HG03066 (cell line): ENCODE results near the gene OR52I1.

Experiments
- ATAC-seq: cut with Tn5 transposase; IDR thresholded peaks from one replicate; pipeline ENCODE4 v1.9.1; 2021; ENCODE audit warnings: low read depth; ENCODE audit not compliant: unreplicated experiment

The OR52I1 gene

DNA sequence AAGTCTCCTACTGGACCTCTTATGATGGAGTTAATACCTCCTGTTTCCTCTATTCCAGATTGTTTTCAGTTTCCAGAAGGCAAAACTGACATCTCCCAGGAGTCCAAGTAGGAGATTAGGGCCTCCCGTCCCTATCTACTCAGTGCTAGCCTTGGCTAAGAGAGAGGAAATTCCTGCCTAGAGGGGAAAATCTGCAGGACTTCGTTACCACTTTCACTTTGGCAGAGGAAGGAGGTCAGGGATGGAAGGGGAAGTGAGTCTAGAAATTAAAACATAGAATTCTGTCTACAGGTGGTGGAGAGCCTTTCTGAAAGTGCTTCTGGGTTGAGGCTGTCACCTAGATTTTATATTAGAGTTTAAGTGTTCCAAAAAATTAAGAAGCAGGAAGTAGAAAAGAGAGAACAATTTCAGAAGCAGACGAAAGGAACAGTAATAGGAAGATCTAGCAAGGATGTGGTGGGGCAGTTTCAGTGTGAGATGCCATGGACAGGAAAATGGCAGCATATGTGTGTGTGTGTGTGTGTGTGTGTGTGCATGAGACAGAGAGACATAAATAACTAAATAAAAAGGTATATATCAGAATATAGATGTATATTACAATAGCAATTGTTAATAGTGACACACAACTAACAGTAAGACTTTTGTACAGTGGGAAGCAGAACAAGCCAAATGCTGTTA is 16.6 kb downstream of the OR52I1 start:
- no peak for ATAC-seq

DNA sequence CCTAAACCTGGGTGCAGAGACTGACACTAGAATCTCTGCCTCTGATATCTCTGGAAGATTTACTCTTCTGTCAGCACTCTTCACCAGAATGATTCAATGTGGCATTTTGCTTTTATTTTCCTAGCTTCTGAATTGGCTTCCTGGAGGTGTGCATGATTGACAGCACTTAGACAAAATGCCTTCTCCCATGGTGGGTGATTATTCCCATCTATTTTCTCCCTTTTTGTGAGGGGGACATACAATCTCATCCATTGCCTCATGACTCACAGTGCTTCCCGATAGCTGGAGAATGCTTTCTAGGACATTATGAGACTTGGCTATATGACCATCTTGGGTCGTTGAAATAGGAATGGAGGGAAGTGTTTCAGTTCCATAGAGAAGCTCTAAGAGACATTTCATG is 18.1 kb downstream of the OR52I1 start:
- no peak for ATAC-seq

DNA sequence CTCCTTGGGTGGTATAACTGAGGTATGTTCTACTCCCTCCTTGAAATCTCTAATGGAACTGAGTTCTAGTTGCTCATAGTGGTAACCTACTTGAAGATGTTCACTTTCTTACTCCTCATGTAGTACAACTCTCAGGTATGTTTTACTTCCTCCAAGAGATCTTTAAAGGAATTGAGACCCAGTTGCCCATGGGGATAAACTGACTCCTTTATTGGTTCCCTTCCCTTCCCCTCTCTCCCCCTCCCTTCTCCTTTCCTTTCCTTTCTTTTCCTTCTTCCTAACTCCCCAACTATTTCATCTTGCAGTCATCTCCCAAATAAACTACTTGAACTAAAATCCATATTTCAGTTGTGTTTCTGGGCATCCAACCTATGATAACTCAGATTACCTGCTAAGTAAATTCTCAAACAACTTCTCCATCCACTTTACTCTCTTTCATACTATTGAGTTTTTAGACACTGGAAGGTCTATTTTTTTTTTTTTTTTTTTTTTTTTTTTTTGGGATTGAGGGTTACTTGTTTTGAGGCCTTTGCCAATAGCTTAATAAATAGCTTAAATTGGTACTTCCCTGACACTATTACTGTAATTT is 22.1 kb downstream of the OR52I1 start:
- ATAC-seq = no peak

DNA sequence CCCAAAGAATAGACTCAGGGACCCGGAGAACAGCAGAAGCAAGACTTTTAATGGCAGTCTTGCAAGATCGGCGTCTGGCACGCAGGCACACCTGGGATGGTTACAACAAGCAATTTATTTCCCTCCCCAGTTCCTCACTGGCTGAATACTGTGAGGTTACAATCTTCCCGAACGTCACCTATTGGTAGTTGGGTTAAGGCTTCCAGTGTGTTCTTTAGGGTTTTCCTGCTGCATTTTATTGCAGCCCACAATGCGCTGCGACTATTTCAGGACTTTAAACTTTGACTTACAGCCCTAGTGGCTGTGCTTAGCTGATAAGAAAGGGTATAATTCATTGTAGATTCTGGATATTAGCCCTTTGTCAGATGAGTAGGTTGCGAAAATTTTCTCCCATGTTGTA is 25.7 kb downstream of the OR52I1 start:
- no peak for ATAC-seq

DNA sequence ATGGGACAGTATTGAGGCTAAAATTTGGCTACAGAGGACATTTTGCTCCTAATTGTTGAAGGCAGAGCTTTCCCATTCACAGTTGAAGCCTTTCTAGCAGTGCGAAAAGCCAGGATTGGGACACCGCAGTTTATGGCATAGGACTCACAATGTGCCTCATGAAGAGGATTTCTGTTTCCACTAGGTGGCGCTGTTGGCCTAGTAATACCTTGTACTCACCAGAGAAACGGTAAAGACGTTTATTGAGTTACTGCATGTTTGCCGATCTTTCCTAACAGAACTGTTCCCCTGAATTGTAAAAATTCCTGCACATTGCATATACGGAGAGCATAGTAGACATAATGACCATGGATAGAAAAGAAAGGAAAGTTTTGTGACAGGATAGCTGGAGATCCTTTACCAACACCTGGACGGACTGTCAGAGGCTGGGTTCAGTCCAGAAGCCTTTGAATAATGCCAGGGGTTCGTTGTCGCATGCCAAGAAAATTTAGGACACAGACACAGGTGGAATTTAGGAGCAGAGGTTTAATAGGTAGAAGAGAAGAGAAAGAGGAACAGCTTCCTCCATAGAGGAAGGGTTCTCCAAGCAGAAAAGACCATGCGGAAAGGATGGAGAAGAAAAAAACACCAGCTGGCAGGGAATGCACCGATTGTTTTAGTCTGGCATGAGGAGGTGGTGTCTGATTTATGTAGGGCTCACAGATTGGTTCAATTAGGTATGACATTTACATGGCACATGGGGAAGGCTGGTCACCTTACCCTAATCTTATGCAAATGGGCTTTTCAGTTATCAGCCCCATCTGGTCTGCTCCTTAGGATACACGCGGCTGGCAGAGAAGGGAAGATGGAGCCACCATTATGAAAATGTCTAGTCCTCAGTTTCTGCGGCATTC is 32.6 kb downstream of the OR52I1 start:
- ATAC-seq = no peak

DNA sequence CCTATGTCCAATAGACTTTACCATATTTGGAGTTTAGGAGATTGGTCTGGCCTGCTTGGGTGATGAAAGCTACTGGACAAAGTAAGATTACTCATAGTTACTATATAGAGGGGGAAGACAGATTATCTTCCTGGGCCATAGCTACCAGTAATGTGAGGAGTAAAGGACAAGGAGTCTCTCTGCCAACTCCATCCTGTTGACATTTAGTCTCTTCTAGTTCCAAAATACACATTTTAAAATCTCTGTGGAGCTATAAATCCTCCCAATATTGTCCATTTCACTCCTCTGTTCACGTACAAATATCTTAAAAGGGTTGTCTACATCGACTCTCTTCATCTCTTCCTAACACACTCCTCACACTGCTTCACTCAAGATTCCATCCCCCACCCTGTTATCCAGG is 42.3 kb downstream of the OR52I1 start:
- ATAC-seq = no peak

DNA sequence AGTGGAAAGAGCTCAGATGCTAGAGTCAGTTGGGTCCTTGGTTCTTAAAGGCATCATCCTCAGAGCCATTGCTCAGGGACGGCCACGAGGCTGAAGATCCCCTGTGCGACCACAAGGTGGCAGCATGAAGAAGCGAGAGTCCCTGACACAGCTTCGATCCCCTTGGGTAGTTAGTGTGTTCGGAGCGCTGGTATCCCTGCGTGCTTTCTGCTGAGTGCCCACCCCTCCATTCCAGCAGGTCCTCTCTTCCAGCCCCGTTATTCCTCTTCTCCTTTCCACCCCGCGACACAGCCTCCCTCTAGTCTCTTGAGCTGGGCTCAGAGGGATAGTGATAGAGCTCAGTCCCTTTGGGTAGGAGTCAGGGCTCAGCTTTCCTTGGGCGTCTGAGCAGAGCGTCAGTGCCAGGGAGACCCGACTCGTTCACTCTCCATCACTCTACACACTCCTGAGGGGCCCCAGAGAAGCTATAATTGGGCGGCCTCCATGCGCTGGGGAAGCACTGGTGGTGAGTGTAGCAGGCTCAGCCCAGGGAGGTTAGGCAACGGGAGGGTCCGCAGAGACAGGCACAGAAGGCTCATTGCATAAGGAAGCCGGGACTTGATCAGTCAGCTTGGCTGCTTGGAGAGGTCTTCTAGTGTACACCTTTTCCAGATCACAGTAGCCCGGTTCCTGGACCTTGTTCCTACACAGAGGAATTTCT is 43.3 kb downstream of the OR52I1 start, which contains the start of gene OR51D1:
Gene OR51D1 (plus strand): TSS at position 516 of the 700 bp plus-strand sequence. CDS start 2,314 bp downstream, outside the sequence.
- peak; percentile 95 for ATAC-seq

DNA sequence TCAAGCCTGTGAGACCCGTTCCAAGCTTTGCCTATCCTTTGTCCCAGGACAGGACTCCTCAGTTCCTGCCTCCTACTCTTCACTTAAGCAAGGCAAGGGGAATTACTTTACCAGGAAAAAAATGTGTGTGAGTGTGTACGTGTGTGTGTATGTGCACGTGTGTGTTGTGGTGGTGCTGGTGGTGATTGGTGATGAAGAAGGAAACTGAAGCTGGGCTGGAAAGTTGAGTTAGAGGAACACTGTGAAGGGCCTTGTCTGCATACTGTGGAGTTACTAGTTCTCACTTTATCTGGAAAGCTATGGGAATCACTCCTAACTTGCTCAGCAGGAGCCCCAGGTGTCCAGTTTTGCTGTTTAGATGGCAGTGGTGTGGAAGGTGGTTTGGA is 43.8 kb downstream of the OR52I1 start:
- no peak for ATAC-seq

DNA sequence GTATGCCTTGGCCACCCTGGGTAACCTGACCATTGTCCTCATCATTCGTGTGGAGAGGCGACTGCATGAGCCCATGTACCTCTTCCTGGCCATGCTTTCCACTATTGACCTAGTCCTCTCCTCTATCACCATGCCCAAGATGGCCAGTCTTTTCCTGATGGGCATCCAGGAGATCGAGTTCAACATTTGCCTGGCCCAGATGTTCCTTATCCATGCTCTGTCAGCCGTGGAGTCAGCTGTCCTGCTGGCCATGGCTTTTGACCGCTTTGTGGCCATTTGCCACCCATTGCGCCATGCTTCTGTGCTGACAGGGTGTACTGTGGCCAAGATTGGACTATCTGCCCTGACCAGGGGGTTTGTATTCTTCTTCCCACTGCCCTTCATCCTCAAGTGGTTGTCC is 46.1 kb downstream of the OR52I1 start:
- ATAC-seq = no peak

DNA sequence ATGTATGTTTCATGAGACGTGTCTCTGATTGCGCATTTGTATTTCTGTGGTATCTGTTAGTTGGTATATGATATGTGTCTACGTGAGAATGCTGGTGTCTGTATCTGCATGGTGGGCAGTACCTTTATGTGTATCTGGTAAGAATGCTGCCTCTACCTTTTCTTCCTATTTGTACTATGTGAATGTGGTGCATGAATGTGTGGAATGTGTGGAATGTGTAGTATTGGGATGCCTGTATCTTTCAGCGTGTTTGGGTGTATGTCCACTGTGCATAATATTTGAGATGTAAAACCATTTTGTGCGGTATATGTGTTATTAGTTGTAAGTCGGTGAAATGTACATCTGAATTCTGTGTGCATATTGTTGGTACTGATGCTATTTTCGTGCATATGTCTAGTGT is 47.7 kb downstream of the OR52I1 start:
- ATAC-seq = no peak

DNA sequence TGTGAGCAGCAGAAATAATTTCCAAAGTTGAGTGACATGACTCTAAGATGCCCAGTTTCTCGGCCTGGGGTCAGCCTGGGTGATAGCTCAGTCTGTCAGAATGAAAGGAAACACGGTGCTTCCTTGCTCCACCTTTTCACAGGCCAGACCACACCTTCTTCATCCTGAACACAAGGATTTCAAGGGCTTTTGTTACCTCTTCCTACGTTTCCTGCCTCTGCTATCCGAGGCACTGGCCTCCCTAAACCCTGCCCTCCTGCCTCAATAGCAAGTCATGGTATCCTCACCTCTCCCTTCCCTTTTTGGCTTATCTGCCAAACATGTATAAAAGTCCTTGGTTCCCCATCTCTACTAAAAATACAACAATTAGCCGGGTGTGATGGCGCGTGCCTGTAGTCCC is 48.2 kb downstream of the OR52I1 start:
- no peak for ATAC-seq

DNA sequence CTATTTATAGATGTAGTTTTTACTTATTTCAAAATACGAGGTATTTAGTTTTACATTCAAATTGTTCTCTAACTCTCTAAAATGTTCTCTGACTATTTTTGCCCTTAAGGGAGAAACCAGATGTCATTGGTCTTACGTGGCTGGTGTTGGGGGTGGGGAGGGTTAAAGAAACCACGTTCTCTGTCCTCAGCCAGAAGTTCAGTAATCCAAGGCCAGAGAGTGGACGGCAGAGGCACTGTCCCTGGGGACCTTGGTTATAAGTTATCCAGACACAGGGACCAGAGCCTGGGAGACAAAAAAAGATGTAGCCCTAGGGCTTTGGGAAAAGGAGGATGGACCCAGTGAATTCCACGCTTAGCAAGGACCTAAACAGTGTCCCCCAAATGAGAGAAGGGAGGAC is 49.2 kb downstream of the OR52I1 start:
- ATAC-seq = no peak

DNA sequence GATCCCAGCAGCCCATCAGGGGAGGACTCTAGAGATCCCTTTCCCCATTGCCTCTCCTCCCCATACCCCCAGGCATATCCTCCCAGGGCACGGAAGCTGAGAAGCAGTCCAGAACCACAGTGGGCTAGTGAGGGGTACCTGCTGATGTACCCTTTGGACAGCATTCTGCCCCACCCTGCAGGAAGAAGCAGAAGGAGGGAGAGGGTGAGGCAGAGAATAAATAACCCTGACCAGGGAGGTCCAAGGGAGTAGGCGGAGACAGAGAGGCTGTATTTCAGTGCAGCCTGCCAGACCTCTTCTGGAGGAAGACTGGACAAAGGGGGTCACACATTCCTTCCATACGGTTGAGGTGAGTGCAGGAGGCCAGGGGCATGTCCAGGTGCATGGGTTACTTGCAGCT is 49.8 kb downstream of the OR52I1 start, which contains the start of gene OR51E1:
Gene OR51E1 (plus strand): TSS at position 301 of the 400 bp plus-strand sequence. CDS start 8,545 bp downstream, outside the sequence.
- ATAC-seq = no peak

DNA sequence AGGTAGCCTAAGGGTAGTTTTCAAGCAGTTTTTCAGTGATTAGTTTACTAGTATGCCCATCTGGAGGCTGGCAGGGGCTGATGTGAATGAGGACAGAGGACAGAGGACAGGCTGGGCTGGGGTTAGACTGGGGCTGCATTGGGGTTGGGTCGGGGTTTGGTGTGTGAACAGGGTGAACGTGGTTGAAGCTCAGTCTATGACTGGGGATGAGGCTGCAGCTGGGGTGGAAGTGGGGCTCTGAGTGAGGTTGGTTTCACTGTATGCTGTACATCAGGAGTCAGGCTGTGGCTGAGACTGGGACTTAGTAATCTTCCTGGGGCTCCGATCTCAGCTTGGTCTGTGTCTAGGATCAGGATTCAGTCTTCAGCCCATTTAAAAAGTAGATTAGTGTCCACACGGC is 50.4 kb downstream of the OR52I1 start:
- ATAC-seq = no peak
